GM12878 (cell line): ENCODE measurements around the gene GAB3. TPM values are rescaled to one million over a fixed set of nuclear protein-coding genes. Genes with fewer than 3 reads are reported as not detected.

Experiments
- CHD4 ChIP-seq: fragments of 200-600 bp; sonication (generic); IDR thresholded peaks from 2 replicates; pipeline ENCODE4 v1.6.1; 2016; ENCODE audit warnings: mild to moderate bottlenecking
- EP300 ChIP-seq, 2 experiments: fragments of 150-350 bp in 1 of 2; IDR thresholded peaks; 2 replicates each; pipeline ENCODE4 v1.6.1; 2011 to 2012; ENCODE audit warnings: low read depth in 2 of 2, low read length in 2 of 2, borderline replicate concordance in 1 of 2, improper control_type of control experiment in 1 of 2, inconsistent platforms in 1 of 2; ENCODE audit not compliant: control insufficient read depth in 1 of 2
- GATAD2B ChIP-seq: fragments of 450-650 bp; conservative IDR thresholded peaks from 2 replicates; pipeline ENCODE4 v1.6.1; 2017; ENCODE audit warnings: low read depth, mild to moderate bottlenecking, moderate library complexity
- KDM1A ChIP-seq: fragments of 200-600 bp; sonication (generic); IDR thresholded peaks from 2 replicates; pipeline ENCODE4 v1.6.1; 2016; ENCODE audit warnings: borderline replicate concordance
- RB1 ChIP-seq: fragments of 450-650 bp; formaldehyde crosslinking; IDR thresholded peaks from 2 replicates; pipeline ENCODE4 v1.6.1; 2017; ENCODE audit warnings: mild to moderate bottlenecking, borderline replicate concordance
- SRF ChIP-seq, 2 experiments: IDR thresholded peaks; 2 replicates each; pipeline ENCODE4 v1.6.1; 2011; ENCODE audit warnings: low read depth in 2 of 2, low read length in 2 of 2, mild to moderate bottlenecking in 1 of 2, moderate library complexity in 1 of 2
- TAF1 ChIP-seq: IDR thresholded peaks from 2 replicates; pipeline ENCODE4 v1.6.1; 2011; ENCODE audit warnings: mild to moderate bottlenecking, low read depth, low read length, borderline replicate concordance
- polyA plus RNA-seq, 11 experiments: library from polyadenylated mRNA; depleted of rRNA in 4 of 11; unstranded in 6 of 11; stranded (reverse) in 5 of 11; fragments of >200 nt; fragmentation: Nextera tagmentation in 4 of 11; fragmentation: Illumina TruSeq in 1 of 11; extraction: Ambion mirVana in 4 of 11; extraction: Trizol in 1 of 11; gene quantifications; 1 replicate in 1 of 11; 2 replicates in 10 of 11; pipeline versions ENCODE4 v1.2.1 to v1.2.3, GENCODE V29; 2011 to 2016; ENCODE audit warnings: inconsistent platforms in 2 of 11, missing spikeins in 2 of 11, low read depth in 1 of 11
- total RNA-seq, 4 experiments: library from RNA; depleted of rRNA in 3 of 4; stranded (reverse); fragments of >200 nt in 3 of 4; fragmentation: Illumina TruSeq in 1 of 4; extraction: Trizol in 1 of 4; gene quantifications; 2 replicates each; pipeline versions ENCODE4 v1.2.1 to v1.2.3, GENCODE V29; 2013 to 2021
- TF ChIP-seq, protein P1 (sequence below): fragments of 450-650 bp; IDR thresholded peaks from 2 replicates; pipeline ENCODE4 v1.6.1; 2017; ENCODE audit warnings: mild to moderate bottlenecking
- TF ChIP-seq, protein P2 (sequence below): IDR thresholded peaks from 2 replicates; pipeline ENCODE4 v1.6.1; 2012; ENCODE audit warnings: improper control_type of control experiment, low read depth, low read length; ENCODE audit not compliant: insufficient replicate concordance
- TF ChIP-seq, protein P3 (sequence below): fragments of 450-650 bp; IDR thresholded peaks from 2 replicates; pipeline ENCODE4 v1.6.1; 2018; ENCODE audit warnings: mild to moderate bottlenecking, low read depth, moderate library complexity; ENCODE audit not compliant: partially characterized antibody

Gene GAB3
- total and polyA plus RNA-seq, 10 of the 15 experiments (the other 5 are each of a cell fraction or from before 2014, with no cell fraction given), result 0.10 to 2.0 (median 0.85) TPM

DNA sequence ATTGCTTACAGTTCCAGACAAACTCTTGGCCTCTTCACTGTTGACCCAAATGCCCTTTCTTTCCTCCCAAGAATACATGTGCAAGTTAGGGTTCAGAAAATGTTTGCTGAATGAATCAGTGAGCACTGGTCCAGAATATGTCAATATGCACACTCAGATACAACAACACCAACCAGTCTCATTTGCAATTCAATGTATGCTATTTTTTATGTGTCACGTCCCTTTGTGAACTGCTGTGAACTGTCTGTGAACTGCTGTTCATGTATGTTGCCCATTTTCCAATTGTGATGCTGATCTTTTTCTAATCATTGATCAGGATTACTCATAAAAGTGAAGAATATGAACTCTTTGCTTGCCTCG is 17.8 kb downstream of the GAB3 start (continued):
- TF ChIP-seq RB1 (no peak), SRF (IDR thresholded peaks at IDR 0.05; ENCODE audit: low read depth in 2 of 2, low read length in 2 of 2) (no peak), GATAD2B (no peak), CHD4 (no peak), EP300 (IDR thresholded peaks at IDR 0.05; ENCODE audit: borderline replicate concordance in 1 of 2, control insufficient read depth in 1 of 2, low read depth in 2 of 2, low read length in 2 of 2) (no peak), KDM1A (no peak), TAF1 (no peak)
- TF ChIP-seq, protein P1, sequence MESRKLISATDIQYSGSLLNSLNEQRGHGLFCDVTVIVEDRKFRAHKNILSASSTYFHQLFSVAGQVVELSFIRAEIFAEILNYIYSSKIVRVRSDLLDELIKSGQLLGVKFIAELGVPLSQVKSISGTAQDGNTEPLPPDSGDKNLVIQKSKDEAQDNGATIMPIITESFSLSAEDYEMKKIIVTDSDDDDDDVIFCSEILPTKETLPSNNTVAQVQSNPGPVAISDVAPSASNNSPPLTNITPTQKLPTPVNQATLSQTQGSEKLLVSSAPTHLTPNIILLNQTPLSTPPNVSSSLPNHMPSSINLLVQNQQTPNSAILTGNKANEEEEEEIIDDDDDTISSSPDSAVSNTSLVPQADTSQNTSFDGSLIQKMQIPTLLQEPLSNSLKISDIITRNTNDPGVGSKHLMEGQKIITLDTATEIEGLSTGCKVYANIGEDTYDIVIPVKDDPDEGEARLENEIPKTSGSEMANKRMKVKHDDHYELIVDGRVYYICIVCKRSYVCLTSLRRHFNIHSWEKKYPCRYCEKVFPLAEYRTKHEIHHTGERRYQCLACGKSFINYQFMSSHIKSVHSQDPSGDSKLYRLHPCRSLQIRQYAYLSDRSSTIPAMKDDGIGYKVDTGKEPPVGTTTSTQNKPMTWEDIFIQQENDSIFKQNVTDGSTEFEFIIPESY, result no peak
- TF ChIP-seq, protein P2, sequence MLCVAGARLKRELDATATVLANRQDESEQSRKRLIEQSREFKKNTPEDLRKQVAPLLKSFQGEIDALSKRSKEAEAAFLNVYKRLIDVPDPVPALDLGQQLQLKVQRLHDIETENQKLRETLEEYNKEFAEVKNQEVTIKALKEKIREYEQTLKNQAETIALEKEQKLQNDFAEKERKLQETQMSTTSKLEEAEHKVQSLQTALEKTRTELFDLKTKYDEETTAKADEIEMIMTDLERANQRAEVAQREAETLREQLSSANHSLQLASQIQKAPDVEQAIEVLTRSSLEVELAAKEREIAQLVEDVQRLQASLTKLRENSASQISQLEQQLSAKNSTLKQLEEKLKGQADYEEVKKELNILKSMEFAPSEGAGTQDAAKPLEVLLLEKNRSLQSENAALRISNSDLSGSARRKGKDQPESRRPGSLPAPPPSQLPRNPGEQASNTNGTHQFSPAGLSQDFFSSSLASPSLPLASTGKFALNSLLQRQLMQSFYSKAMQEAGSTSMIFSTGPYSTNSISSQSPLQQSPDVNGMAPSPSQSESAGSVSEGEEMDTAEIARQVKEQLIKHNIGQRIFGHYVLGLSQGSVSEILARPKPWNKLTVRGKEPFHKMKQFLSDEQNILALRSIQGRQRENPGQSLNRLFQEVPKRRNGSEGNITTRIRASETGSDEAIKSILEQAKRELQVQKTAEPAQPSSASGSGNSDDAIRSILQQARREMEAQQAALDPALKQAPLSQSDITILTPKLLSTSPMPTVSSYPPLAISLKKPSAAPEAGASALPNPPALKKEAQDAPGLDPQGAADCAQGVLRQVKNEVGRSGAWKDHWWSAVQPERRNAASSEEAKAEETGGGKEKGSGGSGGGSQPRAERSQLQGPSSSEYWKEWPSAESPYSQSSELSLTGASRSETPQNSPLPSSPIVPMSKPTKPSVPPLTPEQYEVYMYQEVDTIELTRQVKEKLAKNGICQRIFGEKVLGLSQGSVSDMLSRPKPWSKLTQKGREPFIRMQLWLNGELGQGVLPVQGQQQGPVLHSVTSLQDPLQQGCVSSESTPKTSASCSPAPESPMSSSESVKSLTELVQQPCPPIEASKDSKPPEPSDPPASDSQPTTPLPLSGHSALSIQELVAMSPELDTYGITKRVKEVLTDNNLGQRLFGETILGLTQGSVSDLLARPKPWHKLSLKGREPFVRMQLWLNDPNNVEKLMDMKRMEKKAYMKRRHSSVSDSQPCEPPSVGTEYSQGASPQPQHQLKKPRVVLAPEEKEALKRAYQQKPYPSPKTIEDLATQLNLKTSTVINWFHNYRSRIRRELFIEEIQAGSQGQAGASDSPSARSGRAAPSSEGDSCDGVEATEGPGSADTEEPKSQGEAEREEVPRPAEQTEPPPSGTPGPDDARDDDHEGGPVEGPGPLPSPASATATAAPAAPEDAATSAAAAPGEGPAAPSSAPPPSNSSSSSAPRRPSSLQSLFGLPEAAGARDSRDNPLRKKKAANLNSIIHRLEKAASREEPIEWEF, result no peak
- TF ChIP-seq, protein P3, sequence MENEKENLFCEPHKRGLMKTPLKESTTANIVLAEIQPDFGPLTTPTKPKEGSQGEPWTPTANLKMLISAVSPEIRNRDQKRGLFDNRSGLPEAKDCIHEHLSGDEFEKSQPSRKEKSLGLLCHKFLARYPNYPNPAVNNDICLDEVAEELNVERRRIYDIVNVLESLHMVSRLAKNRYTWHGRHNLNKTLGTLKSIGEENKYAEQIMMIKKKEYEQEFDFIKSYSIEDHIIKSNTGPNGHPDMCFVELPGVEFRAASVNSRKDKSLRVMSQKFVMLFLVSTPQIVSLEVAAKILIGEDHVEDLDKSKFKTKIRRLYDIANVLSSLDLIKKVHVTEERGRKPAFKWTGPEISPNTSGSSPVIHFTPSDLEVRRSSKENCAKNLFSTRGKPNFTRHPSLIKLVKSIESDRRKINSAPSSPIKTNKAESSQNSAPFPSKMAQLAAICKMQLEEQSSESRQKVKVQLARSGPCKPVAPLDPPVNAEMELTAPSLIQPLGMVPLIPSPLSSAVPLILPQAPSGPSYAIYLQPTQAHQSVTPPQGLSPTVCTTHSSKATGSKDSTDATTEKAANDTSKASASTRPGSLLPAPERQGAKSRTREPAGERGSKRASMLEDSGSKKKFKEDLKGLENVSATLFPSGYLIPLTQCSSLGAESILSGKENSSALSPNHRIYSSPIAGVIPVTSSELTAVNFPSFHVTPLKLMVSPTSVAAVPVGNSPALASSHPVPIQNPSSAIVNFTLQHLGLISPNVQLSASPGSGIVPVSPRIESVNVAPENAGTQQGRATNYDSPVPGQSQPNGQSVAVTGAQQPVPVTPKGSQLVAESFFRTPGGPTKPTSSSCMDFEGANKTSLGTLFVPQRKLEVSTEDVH, result no peak
